DMS53 treated with DMSO at 0.1 percent for 48 hours (cell line): ENCODE data around the gene CEP112.

ENCODE experiments used
- DNase-seq: peaks from one replicate; lab custom pipeline; 2025; ENCODE audit not compliant: unreplicated experiment; lab: John Stamatoyannopoulos, UW

The CEP112 gene

GRCh38 chr17:66191593-66192377 is at the start of gene CEP112:
Gene CEP112, minus strand, starts transcription at chr17:66192133.
- peak; percentile 43 for DNase-seq

DNA sequence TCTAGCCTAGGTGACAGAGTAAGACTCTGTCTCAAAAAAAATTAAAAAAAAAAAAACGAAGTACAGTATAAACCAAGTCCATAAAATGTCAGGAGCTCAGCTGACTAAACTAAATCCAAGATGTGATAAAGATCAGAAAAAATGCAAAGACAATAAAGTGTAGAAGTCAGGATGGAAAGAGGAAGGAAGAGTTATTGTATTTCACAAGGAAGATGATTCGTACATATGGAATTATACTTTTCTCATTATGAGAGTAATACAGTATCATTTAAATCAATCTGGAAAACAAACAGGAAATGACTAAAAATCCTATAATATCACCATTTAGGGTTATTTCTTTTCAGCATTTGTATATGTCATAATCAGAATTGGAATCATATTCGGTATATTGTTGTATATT is 48.7 kb upstream of the CEP112 start:
- no peak for DNase-seq

DNA sequence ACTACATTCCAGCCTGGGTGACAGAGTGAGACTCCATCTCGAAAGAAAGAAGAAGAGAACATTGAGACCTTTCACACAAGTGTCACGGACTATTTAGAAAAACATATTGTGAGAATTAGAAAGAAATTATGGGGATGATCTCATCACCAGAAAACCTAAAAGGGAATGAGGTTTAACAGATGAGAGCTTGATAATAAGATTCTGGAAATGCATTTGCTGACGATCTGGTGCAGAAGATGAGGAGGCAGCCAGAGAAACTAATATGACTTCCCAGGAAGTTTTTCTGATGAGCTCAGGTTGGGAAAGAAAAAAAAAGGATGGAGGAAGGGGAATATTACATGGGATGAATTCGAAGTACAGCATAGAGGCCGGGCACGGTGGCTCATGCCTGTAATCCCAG is 48.1 kb upstream of the CEP112 start:
- no peak for DNase-seq

GRCh38 chr17:66235377-66235994 is 43.6 kb upstream of the CEP112 start:
- no peak for DNase-seq

GRCh38 chr17:66234611-66235010 is 42.7 kb upstream of the CEP112 start:
- no peak for DNase-seq

DNA sequence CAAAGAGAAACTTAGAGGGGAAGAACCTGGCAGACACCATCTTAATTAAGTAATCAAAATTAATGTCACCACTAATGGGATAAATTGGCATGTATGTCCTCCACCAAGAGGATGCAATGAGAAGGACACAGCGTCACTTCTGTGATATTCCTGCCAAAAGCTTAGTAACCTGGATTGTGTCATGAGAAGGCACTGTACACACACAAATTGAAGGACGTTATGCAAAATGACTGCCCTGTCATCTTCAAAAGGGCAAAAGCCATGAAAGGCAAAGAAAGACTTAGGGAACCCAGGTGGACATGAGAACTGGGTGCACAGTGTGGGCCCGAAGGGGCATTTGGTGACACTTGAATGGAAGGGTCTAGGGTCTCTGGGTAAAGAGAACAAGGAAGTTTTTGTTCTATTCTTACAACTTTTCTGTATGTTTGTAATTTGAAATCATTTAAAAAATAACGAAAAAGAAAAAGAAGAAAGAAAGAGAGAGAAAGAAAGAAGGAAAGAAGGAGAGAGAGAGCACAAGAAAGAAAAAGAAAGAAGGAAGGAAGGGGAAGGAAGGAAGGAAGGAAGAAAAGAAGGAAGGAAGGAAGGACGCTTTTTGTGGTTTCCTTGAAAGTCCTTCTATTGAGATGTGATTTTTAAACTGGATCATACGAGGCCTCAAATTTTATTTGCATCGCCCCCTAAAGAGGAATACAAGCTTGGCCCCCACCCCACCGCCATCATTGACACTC is 41.3 kb upstream of the CEP112 start:
- DNase-seq, result no peak

- no peak for DNase-seq
These were observed 39.1 kb upstream of the CEP112 start for GRCh38 chr17:66230922-66231591.

DNA sequence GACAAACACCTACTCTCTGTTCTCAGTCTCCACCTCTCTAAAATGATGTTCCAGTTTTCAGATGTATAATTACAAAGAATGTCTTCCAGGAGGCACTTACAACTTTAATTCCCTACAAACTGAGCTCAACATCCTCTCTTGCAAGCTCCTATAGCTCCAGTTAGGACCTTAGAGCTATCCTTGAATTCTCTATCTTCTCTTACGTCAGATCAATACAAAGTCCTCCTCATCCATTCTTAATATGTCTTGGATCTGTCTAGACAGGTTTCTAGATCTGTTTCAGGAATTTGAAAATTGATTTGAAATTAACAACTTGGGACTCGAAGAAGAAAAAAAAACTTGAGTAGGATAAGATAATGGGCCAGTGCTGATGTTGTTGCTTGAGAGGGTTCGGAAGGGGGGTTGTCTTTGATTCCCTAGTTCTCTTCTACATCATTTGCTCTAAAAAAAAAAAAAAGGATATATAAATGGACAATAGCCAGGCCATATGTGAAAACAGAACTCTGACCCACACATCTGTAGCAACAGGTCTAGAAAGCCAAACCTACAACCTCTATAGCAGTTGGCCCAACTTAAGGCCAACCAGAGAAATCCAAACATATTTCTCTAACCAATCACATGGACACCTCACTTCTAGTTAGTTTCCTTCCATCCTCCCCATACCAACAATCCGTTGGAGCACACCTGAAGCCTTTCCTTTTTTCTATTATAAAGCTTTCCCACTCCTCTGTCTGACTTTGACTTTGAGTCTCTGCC is 38.0 kb upstream of the CEP112 start:
- DNase-seq, result no peak

DNA sequence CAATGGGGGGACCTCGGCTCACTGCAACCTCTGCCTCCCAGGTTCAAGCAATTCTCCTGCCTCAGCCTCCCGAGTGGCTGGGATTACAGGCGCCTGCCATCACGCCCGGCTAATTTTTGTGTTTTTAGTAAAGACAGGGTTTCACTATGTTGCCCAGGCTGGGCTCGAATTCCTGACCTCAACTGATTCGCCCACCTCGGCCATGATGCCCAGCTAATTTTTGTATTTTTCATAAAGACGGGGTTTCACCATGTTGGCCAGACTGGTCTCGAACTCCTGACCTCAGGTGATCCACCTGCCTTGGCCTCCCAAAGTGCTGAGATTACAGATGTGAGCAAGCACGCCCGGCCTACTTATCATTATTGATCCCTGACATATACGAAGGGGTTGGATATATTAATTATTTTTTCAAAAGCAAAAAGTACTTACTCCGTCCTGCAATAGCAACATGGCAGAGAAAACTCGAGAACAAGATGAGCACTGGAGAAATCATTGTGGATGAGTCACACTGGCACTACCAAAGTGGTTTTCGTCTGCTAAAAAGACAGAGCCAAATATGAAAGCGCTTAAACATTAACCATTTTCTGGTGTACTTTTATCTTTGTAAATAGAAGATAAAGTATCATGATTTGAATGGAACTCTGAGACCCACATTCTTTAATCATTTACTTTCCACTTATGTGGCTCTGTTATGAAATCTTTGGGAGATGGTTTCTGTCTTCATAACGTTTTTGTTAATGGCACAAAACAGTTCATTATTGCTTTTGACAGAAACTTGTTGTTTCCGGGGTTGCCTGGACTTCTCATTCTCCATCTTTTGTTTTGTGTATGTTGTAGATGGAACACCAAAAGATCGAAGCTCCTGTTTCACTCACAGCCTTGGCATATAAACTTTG is 37.2 kb upstream of the CEP112 start, which contains the start of gene APOH:
Gene APOH, minus strand, starts transcription at position 529 of the 896 bp plus-strand sequence. Its CDS starts 36 bp downstream, at position 493.
- peak; percentile 58 for DNase-seq

DNA sequence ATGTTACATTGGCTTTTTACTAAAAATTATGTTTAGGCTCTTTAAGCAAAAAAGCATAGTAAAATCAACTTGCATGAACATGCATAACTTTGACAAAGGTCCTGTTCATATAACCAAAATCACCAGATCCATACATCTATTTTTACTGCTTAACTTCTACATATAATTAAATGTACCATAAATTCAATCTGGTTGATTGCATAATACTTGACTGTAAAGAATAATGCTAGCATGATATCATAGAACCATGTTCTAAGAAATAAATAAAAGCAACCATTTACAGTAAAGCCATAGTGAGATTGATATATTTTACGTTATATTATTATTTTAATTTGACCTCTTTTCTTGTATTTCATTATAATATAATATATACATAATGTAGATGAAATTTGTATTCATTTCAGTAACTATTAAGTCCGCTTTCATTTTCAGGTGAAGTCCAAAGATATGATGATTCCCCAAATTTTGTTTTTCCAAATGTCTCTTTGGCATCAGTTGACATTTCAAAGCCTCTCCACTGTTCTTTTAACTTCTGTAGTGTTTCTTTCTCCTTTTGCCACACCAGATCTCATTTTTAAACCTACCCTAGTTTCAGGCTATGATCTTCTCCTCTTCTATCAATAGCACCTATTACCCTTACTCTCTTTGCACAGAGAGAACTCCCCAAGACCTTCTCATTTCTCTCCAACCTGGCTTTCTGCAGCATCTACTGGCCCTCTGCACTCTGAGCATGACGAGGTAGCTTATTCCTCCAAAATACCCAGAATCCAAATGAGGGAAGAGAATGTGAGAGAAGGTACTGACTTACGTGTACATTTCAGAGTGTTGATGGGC is 35.5 kb upstream of the CEP112 start:
- no peak for DNase-seq

DNA sequence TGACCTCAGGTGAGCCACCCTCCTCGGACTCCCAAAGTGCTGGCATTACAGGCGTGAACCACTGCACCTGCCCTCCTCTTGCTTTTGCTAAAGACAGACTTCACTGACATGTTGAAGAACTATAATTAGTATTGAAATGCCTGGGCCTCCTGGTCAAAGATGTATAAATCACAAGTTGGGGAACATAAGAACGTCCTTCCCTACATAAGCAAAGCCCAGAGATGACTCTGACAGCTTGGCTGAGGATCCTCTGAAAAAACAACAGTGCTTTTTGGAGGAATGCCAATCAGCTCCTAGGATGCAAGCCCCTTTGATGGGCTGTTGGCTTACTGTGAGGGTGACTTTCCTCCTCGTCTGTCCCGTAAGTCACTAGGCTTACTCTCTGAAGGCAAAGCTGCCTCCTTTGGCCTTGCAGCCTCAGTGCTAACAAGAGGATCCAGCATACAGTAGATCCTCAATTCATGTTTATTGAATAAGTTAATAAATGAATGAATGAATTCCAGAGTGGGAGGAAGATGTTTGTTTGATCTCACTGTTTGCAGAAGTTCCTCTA is 30.9 kb upstream of the CEP112 start:
- no peak for DNase-seq

- DNase-seq, result no peak
These were observed 30.0 kb upstream of the CEP112 start for GRCh38 chr17:66221755-66222530.

DNA sequence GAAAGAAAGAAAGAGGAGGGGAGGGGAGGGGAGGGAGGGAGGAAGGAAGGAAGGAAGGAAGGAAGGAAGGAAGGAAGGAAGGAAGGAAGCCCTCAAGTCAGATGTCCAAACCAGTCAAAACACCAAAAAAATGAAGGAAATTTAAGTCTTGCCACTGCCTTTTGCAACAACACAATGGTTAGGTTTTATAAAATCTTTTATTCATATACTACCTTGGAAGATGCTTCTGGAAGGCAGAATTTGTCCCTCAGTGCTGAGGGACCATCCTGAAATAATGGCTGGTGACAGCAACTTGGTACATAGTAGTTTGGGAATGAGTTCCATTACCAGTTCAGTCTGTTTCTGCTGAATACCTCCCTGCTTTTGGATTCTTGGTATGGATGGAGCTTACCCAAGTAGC is 29.4 kb upstream of the CEP112 start:
- DNase-seq, result no peak

DNA sequence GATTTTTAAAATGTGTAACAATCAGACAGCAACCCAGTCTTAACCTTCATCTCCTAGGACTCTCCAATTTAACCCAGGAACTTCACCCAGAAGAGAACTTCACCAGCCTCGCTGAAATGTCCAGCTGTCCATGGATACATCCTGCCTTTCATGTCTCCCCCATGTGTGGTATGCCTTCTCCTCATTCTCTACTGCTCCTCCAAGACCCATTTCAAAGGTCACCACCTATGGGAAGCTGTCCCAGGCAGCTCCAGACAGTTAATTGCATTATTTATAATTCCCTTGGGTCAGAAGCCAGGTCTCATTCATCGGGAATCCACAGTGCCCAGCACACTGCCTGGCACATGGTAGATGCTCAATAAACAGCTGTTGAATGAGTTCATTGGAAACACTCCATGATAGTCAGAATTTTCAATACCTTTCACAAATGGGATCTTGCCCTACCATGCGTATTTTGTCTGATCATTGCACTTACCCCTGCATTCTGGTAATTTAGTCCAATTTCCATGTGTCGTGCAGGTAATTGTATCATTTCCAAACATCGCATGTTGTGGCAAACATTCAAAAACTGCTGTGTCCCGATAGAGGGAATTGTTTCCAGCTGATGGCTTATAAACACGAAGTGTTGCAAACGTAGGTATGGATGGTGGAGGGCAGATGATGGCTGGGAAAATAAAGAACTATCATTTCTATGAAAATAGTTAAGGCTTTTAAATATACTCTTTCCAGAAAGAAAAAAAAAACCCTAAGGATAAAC is 28.3 kb upstream of the CEP112 start:
- DNase-seq, result no peak

DNA sequence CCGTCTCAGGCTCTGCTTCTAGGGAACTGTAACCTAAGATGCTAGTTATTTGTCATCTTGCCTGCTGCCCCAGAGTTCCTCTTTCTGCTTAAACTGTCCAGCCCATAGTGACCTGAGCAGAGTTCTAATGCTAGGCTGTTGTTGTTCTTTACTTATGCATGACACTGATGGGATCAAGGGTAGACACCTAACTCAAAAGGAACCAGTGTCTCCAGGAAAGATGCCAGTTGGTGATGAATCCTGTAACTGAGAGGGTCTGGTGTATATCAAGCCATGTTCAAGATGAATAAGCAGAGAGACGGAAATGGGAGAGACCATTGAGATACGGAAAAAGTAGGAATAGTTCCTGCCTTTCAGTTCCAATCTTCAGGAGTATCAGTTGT is 23.6 kb upstream of the CEP112 start:
- DNase-seq, result no peak

- DNase-seq, result no peak
These were observed 23.1 kb upstream of the CEP112 start for GRCh38 chr17:66214884-66215528.
